ENCODE results near the gene SYP.
"Not testable (repeated sequence)": the region's sequence is repeated elsewhere in the genome, so short reads cannot be mapped to it uniquely, and the experiment has no call there.

SYP gene

GRCh38 chrX:49171752-49172279 is 28.2 kb downstream of the SYP start, which contains the start of gene PLP2:
TSS of gene PLP2 (plus strand) at chrX:49171898. CDS start at chrX:49172001, 103 bp downstream.
- DNase-seq = peak in 5 of 58 donors; percentile 1 to 16 (median 15)

DNA sequence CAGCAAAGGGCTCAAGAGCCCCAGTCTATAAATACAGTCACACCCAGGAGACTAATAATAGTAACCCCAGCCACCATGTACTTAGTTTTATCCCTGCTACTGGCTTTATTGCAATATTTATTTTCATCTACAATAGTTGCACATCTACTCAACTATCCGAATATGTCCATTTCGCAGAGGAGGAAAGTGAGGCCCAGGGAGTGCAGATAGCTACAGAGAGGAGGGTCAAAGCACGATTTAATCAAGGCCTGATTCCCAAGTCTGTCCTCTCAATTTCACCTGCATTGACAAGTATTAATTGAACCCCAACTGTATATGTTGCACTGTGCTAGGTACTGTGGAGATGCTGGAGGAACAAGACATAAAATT is 32.3 kb downstream of the SYP start:
- no peak for DNase-seq

DNA sequence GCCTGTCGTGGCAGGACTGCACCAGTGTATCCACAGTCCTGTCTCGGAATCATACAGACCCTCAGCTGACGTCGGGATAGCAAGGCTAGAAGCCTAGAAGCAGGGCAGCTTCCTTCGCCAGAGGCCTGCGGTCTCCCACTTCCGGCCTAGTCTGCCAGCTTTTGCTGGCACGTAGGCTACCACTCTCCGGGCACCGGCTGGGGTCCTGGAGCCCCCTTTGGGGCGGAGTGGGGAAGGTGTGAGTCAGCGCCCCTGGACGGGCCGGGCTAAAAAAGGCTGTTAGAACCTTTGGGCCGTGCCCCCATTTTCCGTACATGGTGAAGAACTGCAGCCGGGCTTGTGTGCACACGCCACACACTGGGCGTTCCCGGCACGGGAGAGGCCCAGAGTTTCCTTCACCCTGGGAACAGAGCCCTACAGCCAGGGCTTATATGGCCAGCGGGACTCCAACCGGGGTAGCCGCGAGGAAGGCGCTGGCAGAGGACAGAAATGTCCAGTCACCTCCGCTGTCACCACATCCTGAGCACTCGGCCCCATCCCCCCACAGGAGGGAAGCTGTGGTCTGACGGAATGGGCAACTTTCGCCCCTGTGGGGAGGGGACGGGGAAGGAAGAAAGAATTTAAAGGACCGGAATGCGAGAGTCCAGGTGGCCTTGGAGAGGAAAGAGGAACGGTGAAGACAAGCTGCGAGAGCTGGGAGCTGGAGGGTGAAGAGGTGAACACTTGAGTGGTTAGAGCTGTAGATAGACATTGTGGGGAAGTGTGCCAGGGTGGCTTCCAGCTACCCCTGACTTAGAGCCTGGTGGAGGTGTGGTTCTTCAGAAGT is 32.9 kb downstream of the SYP start:
- peak in 22 of 58 donors; percentile 1 to 50 (median 15) for DNase-seq

- peak in 52 of 58 donors; percentile 3 to 70 (median 40) for DNase-seq
Observed at GRCh38 chrX:49165901-49166881, 33.8 kb downstream of the SYP start.

GRCh38 chrX:49164589-49165360 is 35.2 kb downstream of the SYP start:
- DNase-seq = no peak

DNA sequence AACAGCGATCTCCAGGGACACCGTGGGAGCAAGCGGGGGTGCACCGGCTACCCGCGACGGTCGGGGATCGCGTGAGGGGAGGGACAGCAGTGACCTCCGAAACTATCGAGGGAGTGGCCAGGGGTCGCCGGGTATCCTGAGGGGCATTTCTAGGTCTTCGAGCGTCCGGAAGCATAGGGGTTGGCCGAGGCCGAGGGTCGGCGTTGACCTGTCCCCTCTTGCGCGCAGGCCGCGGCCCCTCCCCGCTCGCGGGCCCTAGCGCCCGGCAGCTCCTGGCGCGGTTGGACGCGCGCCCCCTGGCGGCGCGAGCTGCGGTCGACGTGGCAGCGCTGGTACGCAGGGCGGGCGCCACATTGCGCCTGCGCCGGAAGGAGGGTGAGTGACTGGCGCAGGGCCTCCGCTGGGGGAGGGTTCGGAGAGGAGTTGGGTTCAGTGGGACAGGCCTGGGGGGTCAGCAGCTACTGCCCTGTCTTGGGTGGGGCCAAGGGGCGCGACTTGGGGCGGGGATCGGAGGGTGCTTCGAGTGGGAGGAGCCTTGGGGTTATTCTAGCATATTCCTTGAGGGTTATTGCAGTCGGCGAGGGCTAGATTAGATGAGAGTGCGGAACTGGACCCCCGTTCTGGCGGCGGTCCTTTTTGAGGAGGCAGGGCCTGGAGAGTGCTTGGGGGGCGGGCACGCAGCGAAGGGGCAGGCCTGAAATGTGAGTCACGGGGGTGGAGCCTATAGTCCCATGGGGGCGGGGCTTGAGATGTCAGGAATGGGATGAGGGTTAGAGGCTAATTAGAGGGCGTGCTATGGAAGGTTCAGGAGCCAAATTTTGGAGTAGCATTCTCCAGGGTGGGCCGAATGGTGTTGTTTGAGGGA is 36.2 kb downstream of the SYP start:
- DNase-seq = peak; percentile 5 to 89 (median 77)

- DNase-seq = peak in 1 of 58 donors; percentile 5
Observed at GRCh38 chrX:49162620-49163019, 37.4 kb downstream of the SYP start, which contains the start of gene MAGIX. TSS of gene MAGIX (plus strand) at chrX:49162758. CDS start at chrX:49162890, 132 bp downstream.

- no peak for DNase-seq
Observed at GRCh38 chrX:49161632-49162031, 38.4 kb downstream of the SYP start.

GRCh38 chrX:49160908-49161307 is 39.1 kb downstream of the SYP start:
- no peak for DNase-seq

DNA sequence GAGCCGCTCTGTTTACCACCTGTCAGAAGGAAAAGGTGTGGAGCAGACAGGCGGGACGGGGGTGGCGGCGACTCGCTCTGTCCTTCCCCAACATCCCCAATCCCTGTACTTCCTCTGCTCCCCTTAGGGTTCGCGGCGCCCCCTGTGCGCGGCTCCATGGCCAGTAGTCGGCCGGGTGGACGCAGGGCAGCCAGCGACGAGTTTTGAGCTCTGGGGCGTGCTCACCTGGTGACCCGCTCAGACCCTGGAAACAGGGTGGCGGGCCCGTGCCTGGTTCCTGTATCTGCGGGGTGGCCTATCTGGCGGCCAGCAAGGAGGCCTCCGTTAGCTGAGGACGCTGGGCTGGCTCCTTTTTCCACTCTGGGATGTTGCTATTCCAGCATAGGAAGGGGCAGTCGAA is 42.8 kb downstream of the SYP start:
- DNase-seq = no peak

DNA sequence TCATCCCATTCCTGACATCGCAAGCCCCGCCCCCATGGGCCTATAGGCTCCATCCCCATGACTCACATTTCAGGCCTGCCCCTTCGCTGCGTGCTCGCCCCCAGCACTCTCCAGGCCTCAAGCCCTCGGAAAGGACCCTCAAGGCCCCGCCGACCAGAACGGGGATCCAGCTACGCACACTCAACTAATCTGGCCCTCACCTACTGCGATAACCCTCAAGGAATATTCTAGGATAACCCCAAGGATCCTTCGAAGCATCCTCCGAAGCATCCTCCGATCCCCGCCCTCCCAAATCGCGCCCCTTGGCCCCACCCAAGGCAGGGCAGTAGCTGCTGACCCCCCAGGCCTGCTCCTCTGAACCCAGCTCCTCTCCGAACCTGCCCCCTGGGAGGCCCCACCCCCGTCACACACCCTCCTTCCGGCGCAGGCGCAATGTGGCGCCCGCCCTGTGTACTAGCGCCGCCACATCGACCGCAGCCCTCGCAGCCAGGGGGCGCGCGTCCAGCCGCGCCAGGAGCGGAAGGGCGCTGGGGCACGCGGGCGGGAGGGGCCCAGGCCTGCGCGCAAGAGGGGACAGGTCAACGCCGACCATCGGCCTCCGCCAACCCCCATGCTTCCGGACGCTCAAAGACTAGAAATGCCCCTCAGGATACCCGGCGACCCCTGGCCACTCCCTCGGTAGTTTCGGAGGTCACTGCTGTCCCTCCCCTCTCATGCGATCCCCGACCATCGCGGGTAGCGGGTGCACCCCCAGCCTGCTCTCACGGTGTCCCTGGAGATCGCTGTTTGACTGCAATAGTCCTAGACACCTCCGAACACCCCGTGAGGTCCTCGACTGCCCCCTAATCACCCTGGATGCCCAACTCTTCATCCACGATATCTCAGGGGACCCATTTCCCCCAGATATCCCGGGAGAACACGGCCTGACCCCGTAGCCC is 43.8 kb downstream of the SYP start:
- peak; percentile 4 to 86 (median 75) for DNase-seq

GRCh38 chrX:49155243-49155899 is 44.6 kb downstream of the SYP start:
- peak in 21 of 58 donors; percentile 1 to 40 (median 9) for DNase-seq

DNA sequence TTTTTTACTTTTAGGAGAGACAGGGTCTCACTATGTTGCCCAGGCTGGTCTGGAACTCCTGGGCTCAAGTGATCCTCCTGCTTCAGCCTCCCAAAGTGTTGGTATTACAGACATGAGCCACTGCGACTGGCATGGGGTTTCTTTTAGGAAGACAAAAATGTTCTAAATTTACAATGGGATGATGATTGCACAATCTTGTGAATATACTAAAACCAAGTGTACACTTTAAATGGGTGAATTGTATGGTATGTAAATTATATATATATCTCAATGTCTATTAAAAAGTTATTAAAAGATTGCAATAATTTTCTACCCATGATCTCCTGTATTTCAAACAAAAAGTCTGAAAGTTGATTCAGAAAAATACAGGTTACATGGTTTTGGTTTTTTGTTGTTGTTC is 46.5 kb downstream of the SYP start:
- DNase-seq = no peak

- not testable (repeated sequence) for DNase-seq
Observed at GRCh38 chrX:49149291-49149690, 50.7 kb downstream of the SYP start.

GRCh38 chrX:49148390-49149100 is 51.4 kb downstream of the SYP start:
- DNase-seq = not testable (repeated sequence)

DNA sequence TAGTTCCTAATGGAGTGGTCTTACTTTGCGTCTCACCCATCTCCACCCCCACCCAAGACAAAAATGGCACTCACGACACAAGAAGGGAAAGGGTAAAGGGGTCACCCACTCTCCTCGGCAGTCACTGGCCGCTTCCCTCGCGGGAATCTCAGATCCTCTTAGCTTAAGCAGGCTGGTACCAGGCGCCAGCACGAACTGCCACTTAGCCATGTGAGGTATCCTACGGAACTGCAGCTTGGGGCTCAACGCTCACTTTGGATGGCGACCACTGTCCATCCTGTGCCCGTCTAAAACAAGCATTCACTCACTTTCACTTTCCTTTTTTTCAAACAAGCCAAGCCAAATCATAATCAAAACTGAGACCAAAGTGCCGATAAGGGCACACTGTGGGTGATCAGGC is 52.1 kb downstream of the SYP start:
- DNase-seq = no peak

- no peak for DNase-seq
Observed at GRCh38 chrX:49147282-49147681, 52.7 kb downstream of the SYP start.
